ENCODE measurements around the gene ADPRHL1. TPM values are rescaled to one million over a fixed set of nuclear protein-coding genes. Genes with fewer than 3 reads are reported as not detected.

Gene ADPRHL1
- total RNA-seq, 1 experiment from 2014 or later: 2.7 TPM

DNA sequence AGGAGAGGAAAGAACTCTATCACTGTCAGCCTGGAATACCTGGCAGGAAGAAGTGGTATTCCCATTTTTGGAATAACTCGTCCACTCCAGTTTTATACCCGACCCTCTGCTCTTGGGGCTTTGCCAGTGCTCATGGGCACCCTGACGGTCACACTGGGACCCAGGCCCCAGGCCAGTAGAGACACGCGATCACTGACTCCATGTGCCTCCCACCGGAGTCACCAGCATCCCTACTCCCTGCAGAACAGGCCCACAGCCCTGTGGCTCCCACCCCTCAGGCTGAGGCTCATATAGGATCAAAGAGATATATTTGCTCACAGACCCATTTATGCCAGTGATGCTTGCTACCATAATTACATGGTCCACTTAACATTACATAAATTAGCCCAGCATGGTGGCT, 92.8 kb downstream of the ADPRHL1 start:
- H2BK12ac ChIP-seq (ENCODE audit: insufficient read length, low read depth, low read length): no peak overlapping the region
- Mint-ChIP-seq H3K9me3 (no peaks in the 10 kb centered on the region), H3K36me3 (ENCODE audit: insufficient read depth in 1 of 3, low read depth in 3 of 3) (peaks cover 20 to 41% (median 40%) of the 10 kb centered on the region in 3 experiments; a peak in 6 of 7 replicates), H3K4me3 (no peak overlapping the region), H3K4me1 (peaks cover 14 to 22% of the 10 kb centered on the region in 2 experiments), H3K27me3 (ENCODE audit: low read depth) (no peaks in the 10 kb centered on the region), H3K27ac (no peak overlapping the region; a peak in 1 of 7 replicates)
- H3K79me2 ChIP-seq (ENCODE audit: insufficient read depth, low read length): peaks cover 10% of the 10 kb centered on the region; the same call in 1 of the 2 replicates
- no peak overlapping the region for H3K27ac ChIP-seq (ENCODE audit: insufficient read length, low read depth, low read length)
- no peak overlapping the region for H3K9ac ChIP-seq (ENCODE audit: extremely low read depth, insufficient read length, low read length)
- H3K4ac ChIP-seq (ENCODE audit: low read depth, low read length): no peak overlapping the region
- no peak overlapping the region for H3K56ac ChIP-seq (ENCODE audit: insufficient read length, low read depth, low read length)
- no peak overlapping the region for H3T11ph ChIP-seq (ENCODE audit: low read length)
- no peak overlapping the region for H3K4me2 ChIP-seq (ENCODE audit: insufficient read depth, insufficient read length, low read length)
- H3K9me3 ChIP-seq (ENCODE audit: control insufficient read depth, low read depth, low read length): no peaks in the 10 kb centered on the region
- H3K18ac ChIP-seq (ENCODE audit: insufficient read length, low read depth, low read length): no peak overlapping the region
- no peak overlapping the region for H2AK5ac ChIP-seq (ENCODE audit: insufficient read length, low read length)
- peaks cover 11% of the 10 kb centered on the region for H3K79me1 ChIP-seq (ENCODE audit: insufficient read depth, low read depth, low read length, poor library complexity, severe bottlenecking)
- H2BK15ac ChIP-seq (ENCODE audit: low read depth, low read length): no peak overlapping the region
- no peak for DNase-seq
- WGBS (ENCODE audit: extremely low coverage, insufficient read length, low lambda C conversion rate): no CpG with 5 or more reads among the region's 6 CpGs
- H3K23me2 ChIP-seq (ENCODE audit: insufficient read length, low read depth, low read length, poor library complexity, severe bottlenecking): peaks cover 12% of the 10 kb centered on the region
- no peak overlapping the region for H4K5ac ChIP-seq (ENCODE audit: insufficient read length, low read depth, low read length)
- H4K20me1 ChIP-seq (ENCODE audit: control insufficient read depth, insufficient read depth, insufficient read length): no peaks in the 10 kb centered on the region
- TF ChIP-seq, protein P1, sequence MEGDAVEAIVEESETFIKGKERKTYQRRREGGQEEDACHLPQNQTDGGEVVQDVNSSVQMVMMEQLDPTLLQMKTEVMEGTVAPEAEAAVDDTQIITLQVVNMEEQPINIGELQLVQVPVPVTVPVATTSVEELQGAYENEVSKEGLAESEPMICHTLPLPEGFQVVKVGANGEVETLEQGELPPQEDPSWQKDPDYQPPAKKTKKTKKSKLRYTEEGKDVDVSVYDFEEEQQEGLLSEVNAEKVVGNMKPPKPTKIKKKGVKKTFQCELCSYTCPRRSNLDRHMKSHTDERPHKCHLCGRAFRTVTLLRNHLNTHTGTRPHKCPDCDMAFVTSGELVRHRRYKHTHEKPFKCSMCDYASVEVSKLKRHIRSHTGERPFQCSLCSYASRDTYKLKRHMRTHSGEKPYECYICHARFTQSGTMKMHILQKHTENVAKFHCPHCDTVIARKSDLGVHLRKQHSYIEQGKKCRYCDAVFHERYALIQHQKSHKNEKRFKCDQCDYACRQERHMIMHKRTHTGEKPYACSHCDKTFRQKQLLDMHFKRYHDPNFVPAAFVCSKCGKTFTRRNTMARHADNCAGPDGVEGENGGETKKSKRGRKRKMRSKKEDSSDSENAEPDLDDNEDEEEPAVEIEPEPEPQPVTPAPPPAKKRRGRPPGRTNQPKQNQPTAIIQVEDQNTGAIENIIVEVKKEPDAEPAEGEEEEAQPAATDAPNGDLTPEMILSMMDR (conservative IDR thresholded peaks at IDR 0.05): no peak
- no peaks in the 10 kb centered on the region for H3K4me1 ChIP-seq (ENCODE audit: insufficient read depth, low read length)
- no peak overlapping the region for H2BK120ac ChIP-seq (ENCODE audit: low read depth, low read length, poor library complexity, severe bottlenecking)
- no peak overlapping the region for H2BK20ac ChIP-seq (ENCODE audit: low read depth, low read length, poor library complexity, severe bottlenecking)
- H4K8ac ChIP-seq (replicated peaks; ENCODE audit: insufficient read length, low read depth, low read length): no peak overlapping the region
- no peak overlapping the region for H4K91ac ChIP-seq (ENCODE audit: insufficient read length, low read depth, low read length)
- H3K14ac ChIP-seq (ENCODE audit: insufficient read depth, low read length): no peak overlapping the region
- H3K23ac ChIP-seq (ENCODE audit: insufficient read length, low read depth, low read length): no peak overlapping the region
- no peak overlapping the region for H2AFZ ChIP-seq (ENCODE audit: low read length)
- H3K27me3 ChIP-seq (ENCODE audit: insufficient read depth, low read length): no peaks in the 10 kb centered on the region
- no peak overlapping the region for H2BK5ac ChIP-seq (ENCODE audit: insufficient read length, low read length)
